HCT116 (cell line): ENCODE data around the gene C9orf72. TPM values are rescaled to one million over a fixed set of nuclear protein-coding genes. Genes with fewer than 3 reads are reported as not detected.

Experiments
- ATAC-seq: fragments of 200-7000 bp; cut with Tn5 transposase; 2 replicates; pipeline ENCODE4 v1.9.1; 2020; ENCODE audit warnings: mild to moderate bottlenecking, moderate library complexity
- Bru-seq: library from RNA; stranded (reverse); fragments of 400-500 nt; gene quantifications from one replicate; lab custom pipeline; 2021; lab: Mats Ljungman, UMichigan
- BruChase-seq, 2 experiments: library from RNA; stranded (reverse); fragments of 400-500 nt; gene quantifications; one replicate each; lab custom pipeline; 2021; lab: Mats Ljungman, UMichigan
- BruUV-seq: library from RNA; stranded (reverse); fragments of 400-500 nt; replicated peaks from 2 replicates; lab custom pipeline; 2021; lab: Mats Ljungman, UMichigan
- CTCF ChIA-PET: fragments of 300-600 bp; sonication (Branson Sonifier 250); formaldehyde crosslinking; loops from one replicate; lab custom pipeline; 2021; ENCODE audit warnings: antibody characterized with exemption; lab: Charles Lee
- POLR2A ChIA-PET: fragments of 300-600, 350-600 bp; sonication (Branson Sonifier 250); formaldehyde crosslinking; loops from one replicate; lab custom pipeline; 2021; ENCODE audit warnings: antibody characterized with exemption; lab: Charles Lee
- RAD21 ChIA-PET, 2 experiments: fragments of 300-600 bp; sonication (Branson Sonifier 250); formaldehyde crosslinking; loops; one replicate each; lab custom pipeline; 2023; ENCODE audit warnings: low total read pairs in 2 of 2; ENCODE audit not compliant: uncharacterized antibody in 2 of 2, unreplicated experiment in 2 of 2, low non-redundant PET in 1 of 2; lab: Charles Lee
- DNase-seq: peaks from one replicate; pipeline ENCODE4 v3.0.0-alpha.2; 2010; ENCODE audit warnings: low read depth, low spot score
- H2AFZ ChIP-seq: fragments of 200-600 bp; shearing (Covaris generic), sonication (generic); 2 replicates; pipeline ENCODE4 v1.6.1; 2017; ENCODE audit warnings: low read depth, mixed run types, mixed read lengths, antibody characterized with exemption, low read length; ENCODE audit not compliant: poor library complexity, severe bottlenecking
- H3K27ac ChIP-seq: 2 replicates; pipeline ENCODE4 v1.5.1; 2012; ENCODE audit warnings: low read depth, low read length
- H3K27me3 ChIP-seq: fragments of 200-600 bp; sonication (generic); 2 replicates; pipeline ENCODE4 v1.6.1; 2016; ENCODE audit warnings: mixed run types, low read length, mixed read lengths; ENCODE audit not compliant: insufficient read depth
- H3K36me3 ChIP-seq, 2 experiments: fragments of 200-500 bp in 1 of 2; fragments of 200-600 bp in 1 of 2; sonication (Bioruptor generic) in 1 of 2; sonication (generic) in 1 of 2; 2 replicates each; pipeline versions ENCODE4 v1.5.1 to v1.6.1; 2014 to 2016; ENCODE audit warnings: low read length in 2 of 2, inconsistent platforms in 1 of 2, mixed read lengths in 1 of 2, mixed run types in 1 of 2; ENCODE audit not compliant: insufficient read depth in 2 of 2, control insufficient read depth in 1 of 2
- H3K4me1 ChIP-seq, 2 experiments: fragments of 200-600 bp in 1 of 2; sonication (generic) in 1 of 2; 2 replicates each; pipeline versions ENCODE4 v1.5.1 to v1.6.1; 2012 to 2017; ENCODE audit warnings: low read length in 2 of 2, inconsistent platforms in 1 of 2, mild to moderate bottlenecking in 1 of 2, mixed read lengths in 1 of 2, mixed run types in 1 of 2, moderate library complexity in 1 of 2; ENCODE audit not compliant: insufficient read depth in 2 of 2, control insufficient read depth in 1 of 2
- H3K4me2 ChIP-seq: fragments of 200-600 bp; sonication (generic); 2 replicates; pipeline ENCODE4 v1.6.1; 2017; ENCODE audit warnings: mixed run types, low read length, mixed read lengths
- H3K4me3 ChIP-seq, 2 experiments: fragments of 200-600 bp in 1 of 2; sonication (generic) in 1 of 2; replicated peaks in 1 of 2; 2 replicates each; pipeline ENCODE4 v1.5.1; 2011 to 2016; ENCODE audit warnings: low read length in 2 of 2, control low read depth in 1 of 2, low read depth in 1 of 2, mild to moderate bottlenecking in 1 of 2, mixed read lengths in 1 of 2, mixed run types in 1 of 2
- H3K79me2 ChIP-seq: fragments of 200-600 bp; sonication (generic); 2 replicates; pipeline ENCODE4 v1.6.1; 2017; ENCODE audit warnings: mild to moderate bottlenecking, mixed run types, low read length, moderate library complexity, mixed read lengths; ENCODE audit not compliant: insufficient read depth
- H3K9ac ChIP-seq: fragments of 200-600 bp; sonication (generic); 2 replicates; pipeline ENCODE4 v1.6.1; 2016; ENCODE audit warnings: low read length, mixed read lengths
- H3K9me2 ChIP-seq: fragments of 200-600 bp; sonication (generic), shearing (Covaris generic); 2 replicates; pipeline ENCODE4 v1.6.1; 2017; ENCODE audit warnings: mixed run types, mild to moderate bottlenecking, moderate library complexity; ENCODE audit not compliant: insufficient read depth
- H3K9me3 ChIP-seq, 2 experiments: fragments of 200-500 bp in 1 of 2; fragments of 200-600 bp in 1 of 2; sonication (Bioruptor generic) in 1 of 2; sonication (generic) in 1 of 2; 2 replicates each; pipeline ENCODE4 v1.6.1; 2014 to 2017; ENCODE audit warnings: low read length in 2 of 2, mixed read lengths in 2 of 2, inconsistent platforms in 1 of 2, low read depth in 1 of 2, mild to moderate bottlenecking in 1 of 2, mixed run types in 1 of 2, moderate library complexity in 1 of 2; ENCODE audit not compliant: control insufficient read depth in 1 of 2, insufficient read depth in 1 of 2
- H4K20me1 ChIP-seq: fragments of 200-600 bp; sonication (generic), shearing (Covaris generic); 2 replicates; pipeline ENCODE4 v1.6.1; 2017; ENCODE audit warnings: mixed run types, mild to moderate bottlenecking, moderate library complexity; ENCODE audit not compliant: insufficient read depth
- CTCF ChIP-seq, 3 experiments: fragments of 200-600 bp in 1 of 3; sonication (generic) in 1 of 3; IDR thresholded peaks in 2 of 3; conservative IDR thresholded peaks in 1 of 3; 2 replicates each; pipeline ENCODE4 v1.5.1; 2012 to 2017; ENCODE audit warnings: low read depth in 2 of 3, low read length in 2 of 3, antibody characterized with exemption in 1 of 3, borderline replicate concordance in 1 of 3, control low read depth in 1 of 3, mild to moderate bottlenecking in 1 of 3, mixed read lengths in 1 of 3, mixed run types in 1 of 3, moderate library complexity in 1 of 3; ENCODE audit not compliant: insufficient read depth in 1 of 3
- EZH2phosphoT487 ChIP-seq: fragments of 200-600 bp; IDR thresholded peaks from 2 replicates; pipeline ENCODE4 v1.6.1; 2018; ENCODE audit warnings: antibody characterized with exemption, borderline replicate concordance
- FOSL1 ChIP-seq: IDR thresholded peaks from 2 replicates; pipeline ENCODE4 v1.6.1; 2012; ENCODE audit warnings: low read depth
- MAX ChIP-seq: IDR thresholded peaks from 2 replicates; pipeline ENCODE4 v1.6.1; 2012
- POLR2A ChIP-seq: IDR thresholded peaks from 2 replicates; pipeline ENCODE4 v1.7.0; 2011; ENCODE audit warnings: borderline replicate concordance; ENCODE audit not compliant: insufficient read depth, insufficient read length; ENCODE audit errors: extremely low read depth
- POLR2AphosphoS5 ChIP-seq: IDR thresholded peaks from 2 replicates; pipeline ENCODE4 v1.6.1; 2011; ENCODE audit warnings: mild to moderate bottlenecking, low read depth, low read length, moderate library complexity
- RAD21 ChIP-seq: IDR thresholded peaks from 2 replicates; pipeline ENCODE4 v1.6.1; 2012; ENCODE audit warnings: low read depth, mild to moderate bottlenecking
- SP1 ChIP-seq: IDR thresholded peaks from 2 replicates; pipeline ENCODE4 v1.6.1; 2012; ENCODE audit warnings: low read depth
- YY1 ChIP-seq: IDR thresholded peaks from 2 replicates; pipeline ENCODE4 v1.6.1; 2011; ENCODE audit warnings: low read length, low read depth, moderate library complexity, mild to moderate bottlenecking; ENCODE audit not compliant: insufficient replicate concordance; ENCODE audit errors: extremely low read depth
- ZBTB33 ChIP-seq: IDR thresholded peaks from 2 replicates; pipeline ENCODE4 v1.6.1; 2011; ENCODE audit warnings: mild to moderate bottlenecking, low read length, moderate library complexity; ENCODE audit not compliant: insufficient replicate concordance; ENCODE audit errors: extremely low read depth
- ZFX ChIP-seq: fragments of 450-650 bp; IDR thresholded peaks from 2 replicates; pipeline ENCODE4 v1.6.1; 2017
- ZNF274 ChIP-seq: fragments of 200-500 bp; sonication (Bioruptor generic); IDR thresholded peaks from 2 replicates; pipeline ENCODE4 v1.6.1; 2014; ENCODE audit warnings: mild to moderate bottlenecking, low read depth, low read length, inconsistent platforms
- intact Hi-C: fragments of 100-400 bp; cut with micrococcal nuclease; formaldehyde crosslinking; loops from 2 replicates; pipeline ENCODE4 v1.10.0; 2022
- long read RNA-seq: library from polyadenylated mRNA; unstranded; transcript quantifications from one replicate; pipeline ENCODE4 v2.0.0, GENCODE V29; 2021; ENCODE audit not compliant: unreplicated experiment
- polyA plus RNA-seq: library from polyadenylated mRNA; unstranded; fragments of >200 nt; gene quantifications from 2 replicates; pipeline ENCODE4 v1.2.1, GENCODE V29; 2012; ENCODE audit warnings: missing spikeins
- total RNA-seq: library from RNA; stranded (reverse); gene quantifications from one replicate; pipeline ENCODE4 v1.2.1, GENCODE V29; 2021; ENCODE audit not compliant: unreplicated experiment

Gene C9orf72
- total RNA-seq: 12.0 TPM
- 4.9 and 5.5 TPM in 2 replicates for polyA plus RNA-seq
- Bru-seq, nascent RNA: percentile 72 among the genes with signal in this experiment
- percentile 75 among the genes with signal in this experiment for BruChase-seq, experiment 1, labeled RNA remaining after a 6-hour chase
- percentile 79 among the genes with signal in this experiment for BruChase-seq, experiment 2, labeled RNA remaining after a 2-hour chase
- long read RNA-seq, transcript C9orf72-203 (11 exons, 3,200 nt): major isoform, 22 of 36 reads
- long read RNA-seq, partial matches to known transcripts: 9 of 36 reads
- long read RNA-seq, other reads (novel, unspliced or antisense): 4 of 36 reads

GRCh38 chr9:27572918-27573633, at the start of gene C9orf72:
Gene C9orf72, minus strand, starts transcription at chr9:27573481. Its CDS starts 6,361 bp downstream, at chr9:27567120.
- Histone ChIP-seq H3K36me3 (no peaks in the 10 kb centered on the region), H3K4me1 (peaks cover 6 to 19% of the 10 kb centered on the region in 2 experiments), H3K4me2 (peak within 1 kb of the TSS; percentile 84), H3K4me3 (peak within 1 kb of the TSS; percentile 62 to 86), H3K27me3 (no peaks in the 10 kb centered on the region), H3K9ac (peak within 1 kb of the TSS; percentile 82), H3K79me2 (no peaks in the 10 kb centered on the region), H3K9me2 (no peaks in the 10 kb centered on the region), H3K27ac (peak within 1 kb of the TSS; percentile 45), H4K20me1 (no peaks in the 10 kb centered on the region), H3K9me3 (no peaks in the 10 kb centered on the region)
- POLR2A ChIA-PET: interaction anchor here (1.0 kb wide), 1 partner anchor 14 kb away, joined by 3 read pairs; no protein-coding TSS in a partner anchor
- intact Hi-C loops: no loop called here
- RAD21 ChIA-PET: no interaction called here
- DNase-seq (no peak), ATAC-seq (peak; percentile 85)
- CTCF ChIA-PET: no interaction called here
- BruUV-seq: no TSS peak
- TF ChIP-seq YY1: no peak
- no peak for TF ChIP-seq RAD21
- TF ChIP-seq FOSL1: no peak
- TF ChIP-seq POLR2A: peak; percentile 17
- TF ChIP-seq SP1: no peak
- no peak for TF ChIP-seq MAX
- TF ChIP-seq POLR2AphosphoS5: peak; percentile 77
- no peak for TF ChIP-seq EZH2phosphoT487
- TF ChIP-seq ZNF274: no peak
- TF ChIP-seq CTCF (IDR thresholded peaks at IDR 0.05 in 2 of 3, conservative IDR thresholded peaks at IDR 0.05 in 1 of 3; ENCODE audit: borderline replicate concordance in 1 of 3, insufficient read depth in 1 of 3, low read depth in 2 of 3, low read length in 2 of 3): no peak
- no peak for TF ChIP-seq ZBTB33
- TF ChIP-seq ZFX: peak; percentile 64
- TF ChIP-seq, all 23 proteins: peak for 3
- H2AFZ ChIP-seq: peak within 1 kb of the TSS; percentile 90
